Stimulated activated CD4-positive, alpha-beta T cell treated with anti-CD3 and anti-CD28 coated beads, Interleukin-4, amount 100 ng/mL, for 48 hours (primary cell): Measurements from ENCODE around the gene IL1RAPL1.

Experiments
- DNase-seq, 2 donors: peaks; one replicate each; pipeline ENCODE4 v3.0.0-alpha.2; 2020; ENCODE audit warnings: low read depth in 2 of 2

The IL1RAPL1 gene

GRCh38 chrX:29530501-29530900 lies 943.3 kb downstream of the IL1RAPL1 start:
- no peak for DNase-seq

- DNase-seq, result no peak
These were observed 944.1 kb downstream of the IL1RAPL1 start for GRCh38 chrX:29531336-29531735.

- no peak for DNase-seq
These were observed 948.2 kb downstream of the IL1RAPL1 start for GRCh38 chrX:29535212-29536162.

- DNase-seq, result no peak
These were observed 953.8 kb downstream of the IL1RAPL1 start for GRCh38 chrX:29541038-29541437.

GRCh38 chrX:29542152-29542551 lies 954.9 kb downstream of the IL1RAPL1 start:
- no peak for DNase-seq

- DNase-seq, result no peak
These were observed 958.6 kb downstream of the IL1RAPL1 start for GRCh38 chrX:29545878-29546277.

GRCh38 chrX:29547877-29548276 lies 960.6 kb downstream of the IL1RAPL1 start:
- DNase-seq, result no peak

- DNase-seq, result no peak
These were observed 966.3 kb downstream of the IL1RAPL1 start for GRCh38 chrX:29553542-29553941.

GRCh38 chrX:29555465-29556091 lies 968.3 kb downstream of the IL1RAPL1 start:
- no peak for DNase-seq

GRCh38 chrX:29560065-29560464 lies 972.8 kb downstream of the IL1RAPL1 start:
- DNase-seq, result no peak

- DNase-seq, result no peak
These were observed 974.2 kb downstream of the IL1RAPL1 start for GRCh38 chrX:29561417-29561816.

- no peak for DNase-seq
These were observed 993.3 kb downstream of the IL1RAPL1 start for GRCh38 chrX:29580560-29580959.

GRCh38 chrX:29581223-29581622 lies 994.0 kb downstream of the IL1RAPL1 start:
- DNase-seq, result no peak

GRCh38 chrX:29587107-29587506 lies 999.9 kb downstream of the IL1RAPL1 start:
- no peak for DNase-seq

GRCh38 chrX:29590921-29591320 lies 1003.7 kb downstream of the IL1RAPL1 start:
- no peak for DNase-seq

GRCh38 chrX:29604381-29604780 lies 1017.1 kb downstream of the IL1RAPL1 start:
- no peak for DNase-seq

- DNase-seq, result no peak
These were observed 1030.0 kb downstream of the IL1RAPL1 start for GRCh38 chrX:29617276-29617675.

GRCh38 chrX:29617725-29618124 lies 1030.5 kb downstream of the IL1RAPL1 start:
- no peak for DNase-seq

- DNase-seq, result no peak
These were observed 1040.6 kb downstream of the IL1RAPL1 start for GRCh38 chrX:29627833-29628232.

GRCh38 chrX:29634516-29634915 lies 1047.3 kb downstream of the IL1RAPL1 start:
- DNase-seq, result no peak

GRCh38 chrX:29636331-29636730 lies 1049.1 kb downstream of the IL1RAPL1 start:
- DNase-seq, result no peak

GRCh38 chrX:29640106-29640505 lies 1052.9 kb downstream of the IL1RAPL1 start:
- no peak for DNase-seq

- DNase-seq, result no peak
These were observed 1054.2 kb downstream of the IL1RAPL1 start for GRCh38 chrX:29641461-29641860.
